ENCODE results near the gene SCARB1.
A peak's percentile ranks its signal among the peaks of the same experiment; 100 is the strongest.

Gene SCARB1

GRCh38 chr12:124755801-124756148, 107.9 kb downstream of the SCARB1 start:
- no peak for DNase-seq

- DNase-seq = no peak
Measured at GRCh38 chr12:124754949-124755800, 108.5 kb downstream of the SCARB1 start.

- DNase-seq = no peak
Measured at GRCh38 chr12:124754491-124754890, 109.2 kb downstream of the SCARB1 start.

- no peak for DNase-seq
Measured at GRCh38 chr12:124753993-124754392, 109.7 kb downstream of the SCARB1 start.

- DNase-seq = no peak
Measured at GRCh38 chr12:124753228-124753591, 110.5 kb downstream of the SCARB1 start.

GRCh38 chr12:124752437-124753227, 111.0 kb downstream of the SCARB1 start:
- DNase-seq = no peak

- DNase-seq = no peak
Measured at GRCh38 chr12:124751654-124752355, 111.9 kb downstream of the SCARB1 start.

GRCh38 chr12:124750787-124751471, 112.7 kb downstream of the SCARB1 start:
- no peak for DNase-seq

GRCh38 chr12:124750149-124750656, 113.5 kb downstream of the SCARB1 start:
- no peak for DNase-seq

GRCh38 chr12:124749725-124750124, 113.9 kb downstream of the SCARB1 start:
- DNase-seq = no peak

- DNase-seq = no peak
Measured at GRCh38 chr12:124747426-124748161, 116.1 kb downstream of the SCARB1 start.

GRCh38 chr12:124746649-124747425, 116.8 kb downstream of the SCARB1 start:
- DNase-seq = no peak

GRCh38 chr12:124745891-124746570, 117.6 kb downstream of the SCARB1 start:
- no peak for DNase-seq

GRCh38 chr12:124745465-124745890, 118.2 kb downstream of the SCARB1 start:
- no peak for DNase-seq

GRCh38 chr12:124744659-124745464, 118.8 kb downstream of the SCARB1 start:
- peak; percentile 25 for DNase-seq

GRCh38 chr12:124744273-124744640, 119.4 kb downstream of the SCARB1 start:
- DNase-seq = no peak

GRCh38 chr12:124743479-124744272, 120.0 kb downstream of the SCARB1 start:
- DNase-seq = no peak

- DNase-seq = no peak
Measured at GRCh38 chr12:124742678-124743077, 121.0 kb downstream of the SCARB1 start.

GRCh38 chr12:124742111-124742510, 121.6 kb downstream of the SCARB1 start:
- no peak for DNase-seq

All from activated CD4-positive, alpha-beta T cell treated with anti-CD3 and anti-CD28 coated beads, Interleukin-10, Interleukin-2, amounts not matched to agents 100 ng/mL and 50 ng/mL, durations not matched to agents 16 hours and 8 hours (primary cell).